H1 (cell line): ENCODE measurements around the gene MRPL9. TPM values are rescaled to one million over a fixed set of nuclear protein-coding genes. Genes with fewer than 3 reads are reported as not detected.

ENCODE experiments used
- CTBP2 ChIP-seq: IDR thresholded peaks from 2 replicates; pipeline ENCODE4 v1.7.0; 2011; ENCODE audit warnings: borderline replicate concordance, mild to moderate bottlenecking, moderate library complexity, mixed read lengths, low read length; ENCODE audit not compliant: insufficient read depth, insufficient read length
- HDAC6 ChIP-seq: IDR thresholded peaks from one replicate; pipeline ENCODE4 v1.7.1; 2012; ENCODE audit warnings: low read depth, mild to moderate bottlenecking, inconsistent platforms, low read length, moderate library complexity
- NANOG ChIP-seq: IDR thresholded peaks from 2 replicates; pipeline ENCODE4 v1.6.1; 2011; ENCODE audit warnings: low read length, low read depth, mild to moderate bottlenecking, inconsistent platforms; ENCODE audit not compliant: insufficient read depth, poor library complexity, severe bottlenecking
- SP4 ChIP-seq: IDR thresholded peaks from 2 replicates; pipeline ENCODE4 v1.6.1; 2012; ENCODE audit warnings: low read length, inconsistent platforms
- polyA plus RNA-seq, 7 experiments: library from polyadenylated mRNA; depleted of rRNA in 3 of 7; stranded (reverse) in 5 of 7; unstranded in 2 of 7; fragments of >200 nt in 5 of 7; fragments of 200-250 nt in 2 of 7; gene quantifications; 1 replicate in 5 of 7; 2 replicates in 1 of 7; 4 replicates in 1 of 7; pipeline versions ENCODE4 v1.2.1 to v1.2.3, GENCODE V29; 2011 to 2013; ENCODE audit warnings: missing spikeins in 2 of 7, mixed read lengths in 2 of 7
- total RNA-seq: library from RNA; stranded (reverse); fragmentation: NEBNext Ultra II Directional; extraction: Animal tissue kit (Norgen Biotek cat#: 25700); gene quantifications from 2 replicates; pipeline ENCODE4 v1.2.1, GENCODE V29; 2021

Gene MRPL9
- total and polyA plus RNA-seq, 2 of the 8 experiments (the other 6 are each of a cell fraction or from before 2014, with no cell fraction given): 74.9 to 113 TPM

DNA sequence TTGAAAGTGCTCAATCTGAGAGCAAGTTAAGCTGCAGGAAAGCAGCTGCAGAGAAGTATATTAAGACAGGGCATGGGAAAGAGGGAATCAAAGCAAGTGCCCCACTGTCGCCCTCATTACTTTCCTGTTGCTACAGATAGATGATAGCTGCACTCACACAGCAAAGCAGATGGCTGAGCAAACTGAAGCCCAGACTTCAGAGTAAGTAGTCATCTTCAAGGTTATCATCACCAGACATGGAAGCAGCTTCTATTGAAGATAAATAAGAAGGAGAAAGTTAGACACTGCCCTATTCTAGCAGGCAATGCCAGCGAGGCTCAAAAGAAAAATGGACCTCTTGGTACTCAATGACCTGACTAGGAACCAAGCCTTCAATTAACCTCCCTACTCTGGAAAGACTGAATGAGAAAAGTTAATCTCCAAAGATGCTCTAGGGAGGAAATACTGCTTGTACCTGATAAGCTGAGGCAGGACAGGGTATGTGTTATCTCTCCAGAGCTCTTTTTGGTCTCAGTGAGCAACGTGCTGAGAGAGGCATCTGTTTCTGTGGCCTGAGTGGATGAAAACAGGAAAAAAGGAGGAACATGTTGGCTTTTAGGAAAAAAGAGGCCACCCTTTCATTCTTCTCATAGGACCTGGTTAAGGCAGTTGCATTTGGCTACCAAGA is 11.1 kb upstream of the MRPL9 start (continued):
- TF ChIP-seq HDAC6 (no peak), SP4 (no peak), CTBP2 (no peak), NANOG (no peak)
